GM12865 (cell line): ENCODE measurements around the gene FGD5.

Experiments used
- DNase-seq: peaks from one replicate; pipeline ENCODE4 v3.0.0; 2010; ENCODE audit warnings: low read depth
- H3K4me3 ChIP-seq: 2 replicates; pipeline ENCODE4 v1.5.1; 2011; ENCODE audit warnings: mild to moderate bottlenecking, low read depth, low read length, control low read depth
- TF ChIP-seq, protein P1 (sequence below): IDR thresholded peaks from 2 replicates; pipeline ENCODE4 v1.5.1; 2011; ENCODE audit warnings: low read length, control low read depth, low read depth, inconsistent platforms; ENCODE audit not compliant: insufficient read depth; ENCODE audit errors: missing control alignments

Gene FGD5

GRCh38 chr3:14826069-14826468 lies 7.3 kb downstream of the FGD5 start:
- no peak for DNase-seq
- H3K4me3 ChIP-seq, result no peak overlapping the region
- TF ChIP-seq, protein P1, sequence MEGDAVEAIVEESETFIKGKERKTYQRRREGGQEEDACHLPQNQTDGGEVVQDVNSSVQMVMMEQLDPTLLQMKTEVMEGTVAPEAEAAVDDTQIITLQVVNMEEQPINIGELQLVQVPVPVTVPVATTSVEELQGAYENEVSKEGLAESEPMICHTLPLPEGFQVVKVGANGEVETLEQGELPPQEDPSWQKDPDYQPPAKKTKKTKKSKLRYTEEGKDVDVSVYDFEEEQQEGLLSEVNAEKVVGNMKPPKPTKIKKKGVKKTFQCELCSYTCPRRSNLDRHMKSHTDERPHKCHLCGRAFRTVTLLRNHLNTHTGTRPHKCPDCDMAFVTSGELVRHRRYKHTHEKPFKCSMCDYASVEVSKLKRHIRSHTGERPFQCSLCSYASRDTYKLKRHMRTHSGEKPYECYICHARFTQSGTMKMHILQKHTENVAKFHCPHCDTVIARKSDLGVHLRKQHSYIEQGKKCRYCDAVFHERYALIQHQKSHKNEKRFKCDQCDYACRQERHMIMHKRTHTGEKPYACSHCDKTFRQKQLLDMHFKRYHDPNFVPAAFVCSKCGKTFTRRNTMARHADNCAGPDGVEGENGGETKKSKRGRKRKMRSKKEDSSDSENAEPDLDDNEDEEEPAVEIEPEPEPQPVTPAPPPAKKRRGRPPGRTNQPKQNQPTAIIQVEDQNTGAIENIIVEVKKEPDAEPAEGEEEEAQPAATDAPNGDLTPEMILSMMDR, result no peak

DNA sequence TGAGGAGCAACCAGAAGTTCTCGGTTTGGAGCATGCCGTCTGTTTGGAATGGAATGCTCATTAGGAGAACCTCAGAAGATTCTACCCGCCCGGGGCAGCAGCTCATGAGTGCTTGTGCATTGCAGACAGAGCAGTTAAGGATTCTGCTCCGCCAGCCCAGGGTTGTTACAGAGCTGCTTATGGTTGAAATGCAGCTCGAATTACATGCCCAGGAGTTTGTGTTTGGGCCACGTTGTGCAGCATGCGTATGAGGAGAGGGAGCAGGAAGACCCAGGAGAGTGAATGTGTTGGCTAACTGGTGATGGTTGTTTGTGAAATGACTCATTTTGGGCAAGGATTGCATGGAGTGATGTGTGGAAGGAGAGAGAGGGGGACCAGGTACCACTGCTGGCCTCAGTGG lies 9.0 kb downstream of the FGD5 start:
- DNase-seq, result no peak
- H3K4me3 ChIP-seq, result no peak overlapping the region
- TF ChIP-seq, protein P1, result no peak

GRCh38 chr3:14829811-14830210 lies 11.0 kb downstream of the FGD5 start:
- DNase-seq, result no peak

GRCh38 chr3:14831916-14832450 lies 13.2 kb downstream of the FGD5 start:
- DNase-seq, result no peak
- TF ChIP-seq, protein P1, result no peak
- no peak overlapping the region for H3K4me3 ChIP-seq

More at GRCh38 chr3:14829811-14830210, 11.0 kb downstream of the FGD5 start:
- TF ChIP-seq, protein P1, result no peak
- no peak overlapping the region for H3K4me3 ChIP-seq

DNA sequence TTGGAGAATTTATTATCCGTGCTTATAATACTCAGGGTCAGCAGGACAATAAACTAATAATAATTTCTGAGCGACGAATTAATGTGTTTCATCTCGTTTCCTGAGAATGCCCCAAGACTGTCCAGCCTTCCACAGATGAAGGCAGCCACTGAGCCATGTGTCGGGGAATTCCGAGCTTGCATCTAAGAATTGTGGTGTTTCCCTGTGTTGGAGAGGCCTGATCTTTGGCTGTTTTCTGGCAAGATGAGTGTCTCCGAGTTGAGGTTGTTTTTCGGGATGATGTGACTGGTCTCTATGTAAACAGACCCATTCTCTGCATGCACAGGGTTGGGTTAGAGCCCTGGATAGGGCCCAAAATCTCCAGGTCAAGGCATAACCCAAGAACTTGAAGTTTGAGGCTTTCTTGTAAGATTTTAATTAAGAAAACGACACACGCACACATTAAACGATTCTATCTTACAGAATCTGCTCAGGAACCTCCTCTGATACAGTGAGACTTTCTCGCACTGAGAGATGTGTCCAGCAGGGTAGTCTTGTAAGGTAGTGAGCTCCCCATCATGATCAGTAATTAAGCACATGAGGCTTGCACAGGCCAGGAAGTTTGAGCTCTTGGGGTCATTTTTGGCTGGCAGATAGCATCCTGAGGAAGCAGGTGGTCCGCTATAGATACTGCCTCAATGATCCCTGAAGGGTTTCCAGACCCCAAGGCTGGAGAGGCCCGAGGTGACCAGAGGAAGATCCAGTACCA lies 14.4 kb downstream of the FGD5 start:
- DNase-seq, result no peak
- TF ChIP-seq, protein P1, result no peak
- H3K4me3 ChIP-seq, result no peak overlapping the region

DNA sequence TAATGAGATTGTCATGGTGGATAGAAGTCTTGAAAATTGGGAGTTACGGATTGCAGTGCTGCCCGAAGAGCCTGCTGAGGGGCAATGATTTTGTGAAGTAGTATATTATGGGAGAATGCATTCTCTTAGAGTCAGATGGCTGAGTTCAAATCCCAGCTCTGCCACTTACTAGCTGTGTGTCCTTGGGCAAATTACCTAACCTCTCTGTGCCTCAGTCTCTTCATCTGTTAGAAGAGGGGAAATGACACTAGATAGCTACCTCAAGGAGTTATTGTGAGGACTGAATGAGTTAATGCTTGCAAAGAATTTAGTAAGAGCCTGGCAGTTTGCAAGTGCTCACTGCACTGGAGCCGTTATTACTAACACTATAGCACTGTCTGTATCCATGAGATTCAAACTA lies 15.4 kb downstream of the FGD5 start:
- DNase-seq, result no peak
- TF ChIP-seq, protein P1, result no peak
- no peak overlapping the region for H3K4me3 ChIP-seq
